Ascending aorta (tissue), 2 donors: ENCODE measurements around the gene ZGPAT. TPM values are rescaled to one million over a fixed set of nuclear protein-coding genes. Genes with fewer than 3 reads are reported as not detected.
A peak's percentile ranks its signal among the peaks of the same experiment; 100 is the strongest.

ENCODE experiments used
- DNase-seq, 2 donors: peaks; one replicate each; pipeline ENCODE4 v3.0.0-alpha.2; 2019; ENCODE audit warnings: low spot score in 2 of 2
- H3K27ac ChIP-seq, 2 donors: fragments of 200-600 bp; sonication (generic); one replicate each; pipeline ENCODE4 v1.5.1; 2016 to 2017; ENCODE audit warnings: mild to moderate bottlenecking in 1 of 2
- H3K27me3 ChIP-seq: fragments of 200-600 bp; sonication (generic); one replicate; pipeline ENCODE4 v1.5.1; 2017
- H3K36me3 ChIP-seq, 2 donors: fragments of 200-600 bp; sonication (generic); one replicate each; pipeline ENCODE4 v1.5.1; 2016
- H3K4me1 ChIP-seq, 2 donors: fragments of 200-600 bp; sonication (generic); one replicate each; pipeline ENCODE4 v1.5.1; 2016 to 2017; ENCODE audit warnings: mild to moderate bottlenecking in 1 of 2
- H3K4me3 ChIP-seq, 2 donors: fragments of 200-600 bp; sonication (generic); one replicate each; pipeline ENCODE4 v1.5.1; 2016 to 2017; ENCODE audit warnings: mild to moderate bottlenecking in 1 of 2
- H3K9me3 ChIP-seq, 2 donors: fragments of 200-600 bp; sonication (generic); one replicate each; pipeline ENCODE4 v1.5.1; 2016
- CTCF ChIP-seq, 3 experiments: fragments of 200-600 bp in 2 of 3; fragments of 450-650 bp in 1 of 3; sonication (generic) in 2 of 3; IDR thresholded peaks; one replicate each; pipeline ENCODE4 v1.5.1; 2016 to 2019; ENCODE audit warnings: antibody characterized with exemption in 3 of 3, mild to moderate bottlenecking in 1 of 3, moderate library complexity in 1 of 3
- intact Hi-C: fragments of 100-400 bp; cut with DNase I; formaldehyde crosslinking; loops from one replicate; pipeline ENCODE4 v1.15.1; 2023
- total RNA-seq: library from RNA; depleted of rRNA; stranded (reverse); fragments of >200 nt; gene quantifications from one replicate; pipeline ENCODE4 v1.1.0, GENCODE V29; 2016

ZGPAT gene
- total RNA-seq, 1 donor from 2014 or later = 42.4 TPM

DNA sequence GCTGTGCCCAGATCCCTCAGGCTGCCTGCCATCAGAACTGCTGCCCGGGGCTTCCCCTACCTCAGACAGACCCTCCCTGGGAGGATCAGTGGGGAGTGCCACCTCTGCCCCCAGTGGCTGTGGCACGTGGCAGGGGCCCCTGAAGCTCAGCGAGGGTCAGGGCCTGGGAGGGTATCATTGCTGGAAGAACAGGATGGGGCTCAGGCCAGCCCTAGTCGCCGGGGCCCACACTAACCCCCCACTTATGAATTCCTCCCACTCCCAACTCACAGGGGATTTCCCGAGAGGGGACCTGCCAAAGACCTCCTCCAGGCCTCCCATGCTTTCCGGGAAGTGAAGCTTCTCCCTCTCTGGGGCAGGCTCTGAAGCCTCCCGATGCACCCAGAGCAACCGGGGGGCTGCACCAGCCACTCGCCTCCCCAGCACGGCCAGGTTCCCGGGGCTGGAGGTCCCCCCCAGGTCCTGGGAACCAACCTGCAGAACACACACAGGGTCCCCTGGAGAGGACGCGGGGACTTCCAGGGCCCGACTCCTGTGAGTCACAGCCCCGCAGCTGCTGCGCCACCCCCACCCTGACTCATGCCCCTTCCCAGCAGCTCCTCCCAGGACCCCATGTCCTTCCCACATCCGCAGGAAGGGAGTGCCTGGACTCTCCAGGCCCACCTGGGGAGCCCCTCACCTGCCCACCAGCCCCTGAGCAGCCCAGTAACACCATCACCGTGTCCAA is 8.9 kb upstream of the ZGPAT start:
- TF ChIP-seq CTCF (IDR thresholded peaks at IDR 0.05) = no peak
- DNase-seq = peak in 1 of 2 donors; percentile 82
- peaks cover 16 to 18% of the 10 kb centered on the region in 2 donors for H3K4me1 ChIP-seq
- no peaks in the 10 kb centered on the region for H3K27me3 ChIP-seq
- peak overlapping the region; percentile 64 to 78 for H3K27ac ChIP-seq
- H3K9me3 ChIP-seq = no peaks in the 10 kb centered on the region
- no peak overlapping the region for H3K4me3 ChIP-seq
- intact Hi-C loops = loop anchor here (5.0 kb wide), 1 partner anchor 37 kb away; no protein-coding TSS in a partner anchor
- peaks cover 15 to 41% of the 10 kb centered on the region in 2 donors for H3K36me3 ChIP-seq

GRCh38 chr20:63699466-63700198 is 8.2 kb upstream of the ZGPAT start:
- DNase-seq = peak in 1 of 2 donors; percentile 63
- Histone ChIP-seq H3K36me3 (peaks cover 20 to 39% of the 10 kb centered on the region in 2 donors), H3K27ac (peak overlapping the region; percentile 64 to 78), H3K27me3 (no peaks in the 10 kb centered on the region), H3K4me3 (no peak overlapping the region), H3K4me1 (peaks cover 16 to 18% of the 10 kb centered on the region in 2 donors), H3K9me3 (no peaks in the 10 kb centered on the region)
- intact Hi-C loops = loop anchor here (5.0 kb wide), 1 partner anchor 37 kb away; no protein-coding TSS in a partner anchor
- no peak for TF ChIP-seq CTCF (IDR thresholded peaks at IDR 0.05)

GRCh38 chr20:63700199-63701050 is 7.4 kb upstream of the ZGPAT start:
- Histone ChIP-seq H3K4me1 (peaks cover 16 to 18% of the 10 kb centered on the region in 2 donors), H3K9me3 (no peaks in the 10 kb centered on the region), H3K27ac (peak overlapping the region; percentile 64 to 78), H3K36me3 (peaks cover 20 to 39% of the 10 kb centered on the region in 2 donors), H3K27me3 (no peaks in the 10 kb centered on the region), H3K4me3 (no peak overlapping the region)
- no peak for TF ChIP-seq CTCF (IDR thresholded peaks at IDR 0.05)
- DNase-seq = no peak
- intact Hi-C loops = no loop called here

DNA sequence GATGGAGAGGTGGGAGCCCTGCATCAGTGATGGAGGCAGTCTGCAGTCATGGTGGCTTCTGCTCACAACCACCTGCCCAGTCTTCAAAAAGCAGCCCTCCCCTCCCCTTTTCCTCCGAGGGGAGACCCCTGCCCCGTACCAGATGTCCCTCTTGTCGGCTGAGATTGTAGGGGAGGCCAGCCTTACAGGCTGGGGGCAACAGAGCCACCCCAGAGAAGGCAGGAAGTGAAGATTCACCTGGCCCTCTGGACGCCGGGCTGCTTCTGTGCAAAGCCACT is 6.8 kb upstream of the ZGPAT start:
- H3K9me3 ChIP-seq = no peaks in the 10 kb centered on the region
- no peaks in the 10 kb centered on the region for H3K27me3 ChIP-seq
- DNase-seq = peak in 1 of 2 donors; percentile 57
- intact Hi-C loops = no loop called here
- H3K4me1 ChIP-seq = peaks cover 16 to 18% of the 10 kb centered on the region in 2 donors
- no peak for TF ChIP-seq CTCF (IDR thresholded peaks at IDR 0.05)
- no peak overlapping the region for H3K4me3 ChIP-seq
- no peak overlapping the region for H3K27ac ChIP-seq
- peaks cover 26 to 40% of the 10 kb centered on the region in 2 donors for H3K36me3 ChIP-seq

DNA sequence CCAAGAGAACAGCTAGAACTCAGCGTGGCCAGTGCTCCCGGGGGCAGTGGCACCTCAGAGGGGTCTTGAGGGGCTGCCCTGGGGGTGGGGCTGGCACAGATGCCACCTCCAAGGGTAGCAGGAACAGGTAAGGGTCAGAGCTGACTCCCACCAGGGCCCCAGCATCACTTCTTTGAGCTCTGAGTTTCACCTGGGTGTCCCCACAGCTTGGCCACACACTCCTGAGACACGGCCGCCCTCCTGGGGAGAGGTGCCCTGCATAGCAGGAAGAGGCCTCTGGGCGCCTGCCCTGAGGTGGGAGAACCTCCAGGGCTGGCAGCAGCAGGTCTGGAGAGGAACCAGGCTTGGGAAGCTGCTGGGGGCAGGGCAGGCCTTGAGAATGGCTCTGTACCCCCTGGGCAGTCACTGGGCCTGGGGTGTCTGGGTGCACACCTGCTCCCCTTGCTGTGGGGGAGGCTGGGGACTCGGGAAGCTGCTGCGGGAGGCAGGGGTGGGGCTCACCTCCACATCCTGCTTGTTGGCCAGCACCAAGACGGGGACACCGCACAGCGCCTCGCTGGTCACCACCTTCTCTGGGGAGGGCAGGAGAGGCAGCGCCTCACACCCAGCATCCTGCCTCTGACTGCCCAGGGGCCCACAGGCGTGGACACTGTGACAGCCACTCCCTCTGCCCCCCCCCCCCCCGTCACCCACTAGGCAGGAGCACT is 6.4 kb upstream of the ZGPAT start:
- Histone ChIP-seq H3K4me3 (no peak overlapping the region), H3K4me1 (peaks cover 16 to 18% of the 10 kb centered on the region in 2 donors), H3K9me3 (no peaks in the 10 kb centered on the region), H3K36me3 (peaks cover 30 to 44% of the 10 kb centered on the region in 2 donors), H3K27me3 (no peaks in the 10 kb centered on the region), H3K27ac (no peak overlapping the region)
- intact Hi-C loops = no loop called here
- peak in 1 of 2 donors; percentile 58 for DNase-seq
- no peak for TF ChIP-seq CTCF (IDR thresholded peaks at IDR 0.05)
